OCI-LY1 (cell line): ENCODE measurements around the gene ARHGAP44.

Experiments used
- H2AFZ ChIP-seq: fragments of 200-600 bp; sonication (generic), shearing (Covaris generic); 2 replicates; pipeline ENCODE4 v1.6.0; 2014; ENCODE audit warnings: antibody characterized with exemption, mild to moderate bottlenecking, low read length
- H3F3A ChIP-seq: fragments of 200-600 bp; sonication (generic), shearing (Covaris generic); 2 replicates; pipeline ENCODE4 v1.6.0; 2014; ENCODE audit warnings: mild to moderate bottlenecking, antibody characterized with exemption, low read length, moderate library complexity; ENCODE audit not compliant: insufficient read depth
- H3K27ac ChIP-seq: fragments of 200-600 bp; sonication (generic); 2 replicates; pipeline ENCODE4 v1.5.1; 2014; ENCODE audit warnings: low read length, mixed run types, mild to moderate bottlenecking, low read depth; ENCODE audit not compliant: poor library complexity, severe bottlenecking
- H3K27me3 ChIP-seq: fragments of 200-600 bp; sonication (generic); 2 replicates; pipeline ENCODE4 v1.6.0; 2014; ENCODE audit warnings: antibody characterized with exemption, mild to moderate bottlenecking, low read length, moderate library complexity; ENCODE audit not compliant: insufficient read depth
- H3K36me3 ChIP-seq: fragments of 200-600 bp; sonication (generic); 2 replicates; pipeline ENCODE4 v1.6.1; 2014; ENCODE audit warnings: mild to moderate bottlenecking, antibody characterized with exemption, low read length, moderate library complexity, mixed read lengths; ENCODE audit not compliant: insufficient read depth
- H3K4me1 ChIP-seq: fragments of 200-600 bp; sonication (generic); 2 replicates; pipeline ENCODE4 v1.5.1; 2014; ENCODE audit warnings: mild to moderate bottlenecking, low read length, moderate library complexity; ENCODE audit not compliant: insufficient read depth, severe bottlenecking
- H3K4me2 ChIP-seq: fragments of 200-600 bp; sonication (generic), shearing (Covaris generic); 2 replicates; pipeline ENCODE4 v1.6.1; 2014; ENCODE audit warnings: low read length
- H3K4me3 ChIP-seq: fragments of 200-600 bp; sonication (generic); 2 replicates; pipeline ENCODE4 v1.5.1; 2014; ENCODE audit warnings: low read length, low read depth, mild to moderate bottlenecking, mixed read lengths; ENCODE audit not compliant: poor library complexity, severe bottlenecking
- H3K79me2 ChIP-seq: fragments of 200-600 bp; shearing (Covaris generic); 2 replicates; pipeline ENCODE4 v1.6.1; 2016; ENCODE audit warnings: mixed run types, low read length, mixed read lengths; ENCODE audit not compliant: insufficient read depth
- H3K9ac ChIP-seq: fragments of 200-600 bp; sonication (generic), shearing (Covaris generic); 2 replicates; pipeline ENCODE4 v1.6.1; 2014; ENCODE audit warnings: mild to moderate bottlenecking, low read length, mixed read lengths
- H3K9me2 ChIP-seq: fragments of 200-600 bp; sonication (generic), shearing (Covaris generic); 2 replicates; pipeline ENCODE4 v1.6.1; 2014; ENCODE audit warnings: low read depth, mild to moderate bottlenecking, low read length, mixed read lengths
- H3K9me3 ChIP-seq: fragments of 200-600 bp; shearing (Covaris generic); 2 replicates; pipeline ENCODE4 v1.6.1; 2014; ENCODE audit warnings: low read length, mixed read lengths
- H4K20me1 ChIP-seq: fragments of 200-600 bp; sonication (generic), shearing (Covaris generic); 2 replicates; pipeline ENCODE4 v1.6.0; 2016; ENCODE audit warnings: mild to moderate bottlenecking, low read length; ENCODE audit not compliant: insufficient read depth
- CTCF ChIP-seq: fragments of 200-600 bp; sonication (generic), shearing (Covaris generic); IDR thresholded peaks from 2 replicates; pipeline ENCODE4 v1.5.1; 2017; ENCODE audit warnings: mild to moderate bottlenecking, antibody characterized with exemption, low read length, moderate library complexity, mixed read lengths
- EZH2 ChIP-seq: fragments of 200-600 bp; sonication (generic), shearing (Covaris generic); IDR thresholded peaks from 2 replicates; pipeline ENCODE4 v1.8.0; 2017; ENCODE audit warnings: borderline replicate concordance, mixed run types, mild to moderate bottlenecking, antibody characterized with exemption, low read length, moderate library complexity, mixed read lengths

Gene ARHGAP44

GRCh38 chr17:12965988-12966387 lies 176.7 kb downstream of the ARHGAP44 start:
- no peaks in the 10 kb centered on the region for H3K9me3 ChIP-seq
- no peaks in the 10 kb centered on the region for H3K36me3 ChIP-seq
- no peak overlapping the region for H3K4me3 ChIP-seq
- no peaks in the 10 kb centered on the region for H3K9me2 ChIP-seq
- no peak overlapping the region for H2AFZ ChIP-seq
- no peaks in the 10 kb centered on the region for H3K4me1 ChIP-seq
- H3K27me3 ChIP-seq = no peaks in the 10 kb centered on the region
- no peak overlapping the region for H3K4me2 ChIP-seq
- no peak for TF ChIP-seq CTCF
- no peak for TF ChIP-seq EZH2
- no peak overlapping the region for H3K9ac ChIP-seq
- H3F3A ChIP-seq = no peaks in the 10 kb centered on the region
- no peaks in the 10 kb centered on the region for H4K20me1 ChIP-seq
- H3K27ac ChIP-seq = no peak overlapping the region
- no peaks in the 10 kb centered on the region for H3K79me2 ChIP-seq

GRCh38 chr17:12966413-12966812 lies 177.1 kb downstream of the ARHGAP44 start:
- Histone ChIP-seq H4K20me1 (no peaks in the 10 kb centered on the region), H3K4me2 (no peak overlapping the region), H3K27me3 (no peaks in the 10 kb centered on the region), H2AFZ (no peak overlapping the region), H3K4me1 (no peaks in the 10 kb centered on the region), H3K79me2 (no peaks in the 10 kb centered on the region), H3F3A (no peaks in the 10 kb centered on the region), H3K4me3 (no peak overlapping the region), H3K27ac (no peak overlapping the region), H3K9me3 (no peaks in the 10 kb centered on the region), H3K36me3 (no peaks in the 10 kb centered on the region), H3K9ac (no peak overlapping the region), H3K9me2 (no peaks in the 10 kb centered on the region)
- no peak for TF ChIP-seq EZH2
- no peak for TF ChIP-seq CTCF

- H3K9ac ChIP-seq = no peak overlapping the region
- H2AFZ ChIP-seq = no peak overlapping the region
- no peak overlapping the region for H3K27ac ChIP-seq
- no peaks in the 10 kb centered on the region for H3F3A ChIP-seq
- H3K79me2 ChIP-seq = no peaks in the 10 kb centered on the region
- no peaks in the 10 kb centered on the region for H3K27me3 ChIP-seq
- no peak for TF ChIP-seq CTCF
- no peak for TF ChIP-seq EZH2
- H3K9me2 ChIP-seq = no peaks in the 10 kb centered on the region
- no peaks in the 10 kb centered on the region for H3K9me3 ChIP-seq
- H3K4me1 ChIP-seq = no peaks in the 10 kb centered on the region
- no peak overlapping the region for H3K4me3 ChIP-seq
- no peaks in the 10 kb centered on the region for H4K20me1 ChIP-seq
- H3K36me3 ChIP-seq = no peaks in the 10 kb centered on the region
- H3K4me2 ChIP-seq = no peak overlapping the region
Observed at GRCh38 chr17:12967962-12968361, 178.7 kb downstream of the ARHGAP44 start.
